HG03280 (cell line): ENCODE measurements around the gene CLBA1.

Experiments used
- ATAC-seq: cut with Tn5 transposase; IDR thresholded peaks from one replicate; pipeline ENCODE4 v1.9.1; 2021; ENCODE audit warnings: mild to moderate bottlenecking, moderate library complexity; ENCODE audit not compliant: unreplicated experiment

Gene CLBA1

GRCh38 chr14:104979758-104980610 is 5.6 kb upstream of the CLBA1 start:
- ATAC-seq: no peak

- no peak for ATAC-seq
These were observed 4.7 kb upstream of the CLBA1 start for GRCh38 chr14:104980611-104981531.

- no peak for ATAC-seq
These were observed 3.7 kb upstream of the CLBA1 start for GRCh38 chr14:104981699-104982541.

GRCh38 chr14:104982548-104983230 is 2.9 kb upstream of the CLBA1 start:
- no peak for ATAC-seq

GRCh38 chr14:104983231-104983721 is 2.3 kb upstream of the CLBA1 start:
- ATAC-seq: no peak

- no peak for ATAC-seq
These were observed 1.3 kb upstream of the CLBA1 start for GRCh38 chr14:104984056-104984894.

- ATAC-seq: no peak
These were observed 1.0 kb downstream of the CLBA1 start for GRCh38 chr14:104986487-104987164.

- ATAC-seq: no peak
These were observed 3.8 kb downstream of the CLBA1 start for GRCh38 chr14:104989236-104989950.

GRCh38 chr14:104989951-104990303 is 4.3 kb downstream of the CLBA1 start:
- ATAC-seq: no peak

- no peak for ATAC-seq
These were observed 6.3 kb downstream of the CLBA1 start for GRCh38 chr14:104991896-104992230.

GRCh38 chr14:104992501-104992900 is 6.9 kb downstream of the CLBA1 start:
- ATAC-seq: no peak

GRCh38 chr14:104993306-104993705 is 7.7 kb downstream of the CLBA1 start:
- ATAC-seq: no peak

- ATAC-seq: no peak
These were observed 8.4 kb downstream of the CLBA1 start for GRCh38 chr14:104993808-104994591.

- no peak for ATAC-seq
These were observed 9.4 kb downstream of the CLBA1 start for GRCh38 chr14:104994978-104995377.

GRCh38 chr14:104996032-104996431 is 10.4 kb downstream of the CLBA1 start:
- ATAC-seq: no peak

GRCh38 chr14:104996483-104996882 is 10.9 kb downstream of the CLBA1 start:
- ATAC-seq: no peak

- no peak for ATAC-seq
These were observed 13.2 kb downstream of the CLBA1 start for GRCh38 chr14:104998801-104999200.
